ENCODE data around the gene HK3. TPM values are rescaled to one million over a fixed set of nuclear protein-coding genes. Genes with fewer than 3 reads are reported as not detected.

The HK3 gene
- total and polyA plus RNA-seq, 9 of the 15 experiments (the other 6 are each of a cell fraction or from before 2014, with no cell fraction given): 0.16 TPM; not detected in 8

DNA sequence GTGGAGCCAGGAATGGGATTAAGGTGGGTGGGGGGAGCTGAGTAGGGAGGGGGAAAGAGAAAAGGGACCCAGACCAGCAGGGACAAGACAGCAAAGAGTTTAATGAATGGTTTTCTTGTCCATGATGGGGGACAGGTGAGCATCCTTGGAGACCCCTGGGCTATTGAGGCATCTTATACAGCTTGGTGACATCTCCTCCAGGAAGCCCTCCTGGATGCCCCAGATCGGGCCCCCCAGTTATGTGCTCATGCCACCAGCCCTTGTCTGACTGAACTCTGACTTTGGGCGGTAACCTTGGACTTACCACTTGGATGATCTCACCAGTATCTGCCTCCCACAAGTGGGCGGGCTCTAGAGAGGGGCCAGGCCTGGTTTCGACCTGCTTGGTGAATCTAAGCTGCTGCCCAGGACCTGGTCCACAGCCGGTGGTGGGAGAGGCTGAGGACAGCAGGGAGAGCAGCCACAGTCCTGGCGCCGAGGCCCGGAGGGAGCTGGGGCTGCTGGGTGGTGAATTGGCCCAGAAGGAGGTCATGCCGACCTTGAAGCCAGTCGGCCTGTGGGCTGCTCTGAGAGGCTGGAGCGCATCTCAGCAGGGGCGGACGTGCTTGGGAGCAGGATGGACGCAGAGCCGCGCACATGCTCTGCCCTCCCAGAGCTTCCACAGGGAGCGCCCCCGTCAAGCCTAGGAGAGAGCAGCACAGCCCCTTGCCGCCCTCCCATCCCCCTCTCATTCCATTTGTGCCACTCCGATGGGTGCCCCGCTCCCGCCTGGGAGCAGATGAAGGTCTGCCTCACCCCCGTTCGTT, 52.6 kb downstream of the HK3 start:
- Histone ChIP-seq H3K27me3 (ENCODE audit: control insufficient read depth in 2 of 2, insufficient read depth in 2 of 2, low read length in 2 of 2) (peaks cover 42 to 73% of the 10 kb centered on the region in 2 experiments), H3K79me2 (ENCODE audit: control insufficient read depth, insufficient read depth, low read length) (no peaks in the 10 kb centered on the region), H3K36me3 (ENCODE audit: control insufficient read depth, insufficient read depth, low read length) (no peaks in the 10 kb centered on the region), H3K9ac (ENCODE audit: insufficient read depth in 1 of 2, low read depth in 2 of 2, low read length in 2 of 2) (0 out of 4 replicates have a peak overlapping the region, but pooled peaks of 1 of the 2 experiments have one; percentile 45), H3K9me1 (ENCODE audit: control insufficient read depth, insufficient read depth, low read length) (no peaks in the 10 kb centered on the region), H3K4me3 (no peak overlapping the region), H4K20me1 (replicated peaks; ENCODE audit: control insufficient read depth, insufficient read depth, low read length) (peaks cover 12% of the 10 kb centered on the region; the same call in 1 of the 2 replicates), H3K27ac (ENCODE audit: extremely low read depth, low read depth, low read length) (no peak overlapping the region), H3K4me1 (replicated peaks in 1 of 2; ENCODE audit: control insufficient read depth in 2 of 2, insufficient read depth in 2 of 2, low read length in 2 of 2) (peaks cover 0 to 27% of the 10 kb centered on the region in 2 experiments; a peak in 2 of 5 replicates), H3K9me3 (replicated peaks; ENCODE audit: control insufficient read depth, insufficient read depth, low read depth, low read length) (no peaks in the 10 kb centered on the region), H2AFZ (ENCODE audit: low read depth, low read length) (no peak overlapping the region), H3K4me2 (ENCODE audit: insufficient read depth, low read length) (no peak overlapping the region)
- DNase-seq (ENCODE audit: extremely low read depth in 1 of 4, low spot score in 3 of 4) (peak in 3 of 4 experiments; percentile 36 to 61 (median 58)), FAIRE-seq (no peak), ATAC-seq (peak; percentile 77)
- intact Hi-C loops (cut with micrococcal nuclease) (no loop called here), in situ Hi-C loops (cut with MboI) (no loop called here)
- CTCF ChIA-PET (ENCODE audit: low intra/inter-chr PET ratio): no interaction called here
- POLR2A ChIA-PET: no interaction called here
- BruUV-seq (replicated peaks): no TSS peak
- 3% methylated on average over 23 of the region's 24 CpGs for WGBS (ENCODE audit: insufficient coverage, low coverage, missing lambda C conversion rate)
- TF ChIP-seq COPS2 (conservative IDR thresholded peaks at IDR 0.05) (no peak), PTBP1 (IDR thresholded peaks at IDR 0.05; ENCODE audit: low read depth, low read length) (no peak), GATAD2B (IDR thresholded peaks at IDR 0.05; ENCODE audit: borderline replicate concordance) (no peak), PHF20 (IDR thresholded peaks at IDR 0.05; ENCODE audit: partially characterized antibody) (no peak), BCL6 (CRISPR knock-in tag; IDR thresholded peaks at IDR 0.05) (no peak), NR2C2 (CRISPR knock-in tag; IDR thresholded peaks at IDR 0.05) (no peak), NR2C2 (tag; IDR thresholded peaks at IDR 0.05) (0 out of 2 replicates have a peak, but pooled peaks have one; percentile 17), FOXP1 (CRISPR knock-in tag; IDR thresholded peaks at IDR 0.05) (no peak), SNAPC5 (CRISPR knock-in tag; IDR thresholded peaks at IDR 0.05) (no peak), HBP1 (CRISPR knock-in tag; IDR thresholded peaks at IDR 0.05) (no peak), ZNF79 (CRISPR knock-in tag; IDR thresholded peaks at IDR 0.05; ENCODE audit: low read depth) (no peak), RBM14 (IDR thresholded peaks at IDR 0.05; ENCODE audit: borderline replicate concordance, insufficient read depth, low read depth, low read length) (no peak), PRDM10 (IDR thresholded peaks at IDR 0.05; ENCODE audit: partially characterized antibody) (no peak), CREB1 (IDR thresholded peaks at IDR 0.05) (no peak), CREB1 (CRISPR knock-in tag; IDR thresholded peaks at IDR 0.05) (no peak), HNRNPK (IDR thresholded peaks at IDR 0.05; ENCODE audit: low read depth, low read length, poor library complexity, severe bottlenecking) (no peak), NR2F6 (CRISPR knock-in tag; IDR thresholded peaks at IDR 0.05) (no peak), HMGN3 (IDR thresholded peaks at IDR 0.05; ENCODE audit: borderline replicate concordance, extremely low read depth, insufficient read length, low read depth, low read length) (no peak)

Data from K562 (cell line).